IPS-NIHi7 (cell line): ENCODE data around the gene MR1.

Experiments
- DNase-seq: peaks from one replicate; pipeline ENCODE4 v3.0.0; 2012; ENCODE audit warnings: mixed read lengths; ENCODE audit errors: extremely low spot score

Gene MR1

GRCh38 chr1:181107711-181108110 is 73.9 kb downstream of the MR1 start:
- no peak for DNase-seq

GRCh38 chr1:181108304-181108867 is 74.6 kb downstream of the MR1 start:
- DNase-seq, result no peak

GRCh38 chr1:181110013-181110412 is 76.2 kb downstream of the MR1 start:
- DNase-seq, result no peak
